Activated T-helper 1 cell treated with anti-CD3 and anti-CD28 coated beads, Interleukin-12 subunit alpha, Interleukin-12 subunit beta, Interleukin-2, Interleukin-4 antibody, amounts not matched to agents 30 ng/mL and 10 ng/mL and 1 ng/mL, durations not matched to agents 14 hours and 24 hours and 36 hours (primary cell): ENCODE measurements around the gene RBM26. TPM values are rescaled to one million over a fixed set of nuclear protein-coding genes. Genes with fewer than 3 reads are reported as not detected.

Experiments
- DNase-seq: peaks from one replicate; pipeline ENCODE4 v3.0.0; 2021; ENCODE audit warnings: low spot score
- H3K27ac Mint-ChIP-seq: one replicate; pipeline ENCODE4 v1.8.0; 2021; ENCODE audit warnings: mild to moderate bottlenecking, mixed read lengths
- H3K27me3 Mint-ChIP-seq: one replicate; pipeline ENCODE4 v1.8.0; 2022; ENCODE audit warnings: mild to moderate bottlenecking, moderate library complexity, mixed read lengths; ENCODE audit not compliant: insufficient read depth
- H3K36me3 Mint-ChIP-seq: one replicate; pipeline ENCODE4 v1.8.0; 2021; ENCODE audit warnings: low read depth, mixed read lengths
- H3K4me1 Mint-ChIP-seq: one replicate; pipeline ENCODE4 v1.8.0; 2021; ENCODE audit warnings: low read depth, mixed read lengths
- H3K4me3 Mint-ChIP-seq: one replicate; pipeline ENCODE4 v1.8.0; 2021; ENCODE audit warnings: mild to moderate bottlenecking, moderate library complexity, mixed read lengths
- H3K9me3 Mint-ChIP-seq: one replicate; pipeline ENCODE4 v1.8.0; 2021; ENCODE audit warnings: mixed read lengths
- intact Hi-C: fragments of 100-400 bp; cut with micrococcal nuclease; formaldehyde crosslinking; loops from one replicate; pipeline ENCODE4 v1.15.1; 2024
- total RNA-seq: library from RNA; stranded (reverse); gene quantifications from 2 replicates; pipeline ENCODE4 v1.2.3, GENCODE V29; 2022

The RBM26 gene
- total RNA-seq, 1 donor from 2014 or later = 99.3 TPM

DNA sequence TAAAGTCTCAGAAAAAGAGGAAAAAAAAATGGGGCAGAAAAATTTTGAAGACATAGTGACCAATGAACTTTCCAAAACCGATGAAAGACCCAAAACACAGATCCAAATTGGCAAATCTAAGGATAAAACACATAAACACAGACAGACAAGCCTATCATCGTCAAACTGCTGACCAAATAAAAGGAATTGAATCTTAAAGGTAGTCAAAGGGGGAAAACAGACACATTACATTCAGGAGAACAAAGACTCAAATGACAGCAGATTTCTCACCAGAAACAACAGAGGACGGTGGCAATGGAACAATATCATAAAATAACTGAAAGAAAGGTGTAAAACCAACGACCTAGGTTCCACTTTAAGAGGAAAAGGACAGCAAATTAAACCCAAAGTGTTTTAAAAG, 10.2 kb downstream of the RBM26 start:
- H3K27me3 Mint-ChIP-seq = no peaks in the 10 kb centered on the region
- intact Hi-C loops = no loop called here

DNA sequence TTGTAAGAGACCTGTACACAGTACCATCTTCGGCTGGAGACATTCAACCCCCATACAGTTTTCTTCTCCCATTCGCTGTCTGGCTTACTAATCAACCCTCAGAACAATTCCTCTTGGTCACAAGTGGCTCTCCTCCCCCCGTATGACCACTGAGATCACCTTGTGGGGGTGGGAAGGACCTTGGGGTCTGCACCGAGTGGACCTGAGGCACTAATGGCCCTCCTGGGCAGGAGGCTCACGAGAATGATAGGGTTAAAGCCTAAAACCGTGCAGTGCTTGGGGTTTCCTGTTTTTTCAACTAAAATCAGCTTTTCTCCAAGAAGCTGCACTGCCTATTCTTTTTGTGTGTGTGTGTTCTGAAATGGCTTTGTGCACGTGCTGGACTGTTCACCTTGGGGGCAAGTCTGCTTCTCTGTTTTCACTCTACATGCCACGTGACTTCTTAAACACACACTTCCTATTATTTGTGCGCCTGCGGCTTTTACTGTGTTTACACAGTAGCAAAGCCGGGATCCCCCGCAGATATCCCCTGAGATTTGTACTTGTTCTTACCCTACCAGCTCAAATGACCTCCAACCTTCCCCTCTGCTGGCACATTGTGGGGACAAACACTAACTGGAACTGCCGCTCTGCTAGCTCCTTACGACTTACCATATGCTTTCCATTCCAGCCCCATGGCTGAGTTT, 12.3 kb downstream of the RBM26 start:
- peak overlapping the region; percentile 60 for H3K27ac Mint-ChIP-seq
- H3K4me3 Mint-ChIP-seq = peak overlapping the region; percentile 64
- peaks cover 37% of the 10 kb centered on the region for H3K36me3 Mint-ChIP-seq
- peaks cover 62% of the 10 kb centered on the region for H3K4me1 Mint-ChIP-seq
- intact Hi-C loops = loop anchor here (1.0 to 2.0 kb wide), 5 partner anchors 8 to 199 kb away; partner anchors contain the start of gene NDFIP2
- H3K27me3 Mint-ChIP-seq = no peaks in the 10 kb centered on the region
- DNase-seq = no peak
- H3K9me3 Mint-ChIP-seq = peaks cover 7% of the 10 kb centered on the region

More for the DNA sequence above, 10.2 kb downstream of the RBM26 start:
- peaks cover 48% of the 10 kb centered on the region for H3K36me3 Mint-ChIP-seq
- H3K9me3 Mint-ChIP-seq = peaks cover 7% of the 10 kb centered on the region
- peak overlapping the region; percentile 42 for H3K27ac Mint-ChIP-seq
- no peak overlapping the region for H3K4me3 Mint-ChIP-seq
- DNase-seq = no peak
- peaks cover 59% of the 10 kb centered on the region for H3K4me1 Mint-ChIP-seq

DNA sequence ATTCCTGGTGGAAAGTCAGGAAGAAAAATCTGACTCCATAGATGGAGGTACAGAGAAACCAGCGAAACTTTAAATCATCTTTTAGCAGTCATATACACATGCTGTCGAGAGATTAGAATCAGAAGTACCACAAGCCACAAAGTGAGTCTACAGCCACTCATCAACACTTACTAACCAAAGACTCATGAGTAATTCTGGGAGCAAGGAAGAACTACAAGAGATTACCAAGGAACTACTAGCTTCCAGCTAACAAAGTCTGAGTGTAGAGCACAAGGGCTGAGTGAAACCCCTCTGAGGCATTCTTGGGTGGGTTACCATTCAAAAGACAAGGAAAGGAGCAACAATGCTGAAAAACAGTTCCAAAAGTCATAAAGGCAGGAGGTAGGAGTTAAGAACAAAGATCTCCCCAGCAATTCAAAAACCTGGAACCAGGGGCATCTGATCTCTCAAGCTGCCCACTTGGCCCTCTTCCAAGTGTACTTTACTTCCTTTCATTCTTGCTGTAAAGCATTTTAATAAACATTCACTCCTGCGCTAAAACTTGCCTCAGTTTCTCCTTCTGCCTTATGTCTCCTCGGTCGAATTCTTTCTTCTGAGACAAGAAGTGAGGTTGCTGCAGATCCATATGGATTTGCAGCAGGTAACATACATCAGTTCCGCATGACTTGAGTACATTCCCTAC, 13.0 kb downstream of the RBM26 start:
- intact Hi-C loops = loop anchor here (1.0 to 2.0 kb wide), 5 partner anchors 8 to 198 kb away; partner anchors contain the start of gene NDFIP2
- H3K27ac Mint-ChIP-seq = peak overlapping the region; percentile 63
- H3K36me3 Mint-ChIP-seq = peaks cover 32% of the 10 kb centered on the region
- H3K4me1 Mint-ChIP-seq = peaks cover 61% of the 10 kb centered on the region
- H3K4me3 Mint-ChIP-seq = peak overlapping the region; percentile 64
- H3K27me3 Mint-ChIP-seq = no peaks in the 10 kb centered on the region
- peaks cover 7% of the 10 kb centered on the region for H3K9me3 Mint-ChIP-seq
- peak; percentile 29 for DNase-seq

DNA sequence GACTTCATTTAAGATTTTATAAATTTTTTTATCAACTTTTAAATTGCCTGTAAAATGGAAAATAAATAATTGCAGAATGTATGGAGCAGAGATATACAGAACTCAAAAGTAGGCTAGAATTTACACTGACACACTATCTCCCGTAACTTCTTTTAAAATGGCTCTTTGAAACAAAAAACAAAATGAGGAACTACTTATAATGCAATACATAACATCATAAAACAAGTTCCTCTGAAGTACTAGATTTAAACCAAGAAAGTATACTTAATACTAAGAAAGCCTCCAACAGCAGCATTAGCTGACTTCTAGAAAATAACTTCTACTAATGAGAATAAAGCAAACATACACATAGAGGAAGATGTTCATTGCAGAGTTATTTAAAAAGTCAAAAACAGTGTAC, 17.0 kb downstream of the RBM26 start:
- no peak overlapping the region for H3K4me3 Mint-ChIP-seq
- no peaks in the 10 kb centered on the region for H3K27me3 Mint-ChIP-seq
- no peak overlapping the region for H3K27ac Mint-ChIP-seq
- no peak for DNase-seq
- peaks cover 69% of the 10 kb centered on the region for H3K4me1 Mint-ChIP-seq
- H3K36me3 Mint-ChIP-seq = peaks cover 9% of the 10 kb centered on the region
- intact Hi-C loops = loop anchor here (5.0 kb wide), 2 partner anchors 42 to 1652 kb away; no protein-coding TSS in a partner anchor
- no peaks in the 10 kb centered on the region for H3K9me3 Mint-ChIP-seq

DNA sequence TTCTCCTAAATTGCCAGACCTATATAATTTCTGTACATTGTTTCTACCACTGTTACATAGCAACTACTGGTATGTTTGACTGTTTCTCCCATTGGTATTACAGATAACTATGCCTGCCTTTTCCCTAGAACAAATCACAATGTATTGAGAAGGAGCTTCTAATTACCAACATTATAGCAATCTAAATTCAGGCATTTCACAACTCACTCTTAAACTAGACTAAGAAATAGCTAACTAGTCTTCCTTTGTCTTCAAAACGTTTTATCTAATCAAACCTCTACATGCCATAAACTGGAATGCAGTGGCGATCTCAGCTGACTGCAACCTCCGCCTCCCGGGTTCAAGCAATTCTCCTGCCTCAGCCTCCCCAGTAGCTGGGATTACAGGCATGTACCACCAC, 18.2 kb downstream of the RBM26 start:
- no peak for DNase-seq
- H3K36me3 Mint-ChIP-seq = peaks cover 11% of the 10 kb centered on the region
- intact Hi-C loops = loop anchor here (5.0 kb wide), 2 partner anchors 41 to 1651 kb away; no protein-coding TSS in a partner anchor
- H3K4me3 Mint-ChIP-seq = no peak overlapping the region
- no peaks in the 10 kb centered on the region for H3K9me3 Mint-ChIP-seq
- H3K4me1 Mint-ChIP-seq = peaks cover 65% of the 10 kb centered on the region
- H3K27me3 Mint-ChIP-seq = no peaks in the 10 kb centered on the region
- no peak overlapping the region for H3K27ac Mint-ChIP-seq

DNA sequence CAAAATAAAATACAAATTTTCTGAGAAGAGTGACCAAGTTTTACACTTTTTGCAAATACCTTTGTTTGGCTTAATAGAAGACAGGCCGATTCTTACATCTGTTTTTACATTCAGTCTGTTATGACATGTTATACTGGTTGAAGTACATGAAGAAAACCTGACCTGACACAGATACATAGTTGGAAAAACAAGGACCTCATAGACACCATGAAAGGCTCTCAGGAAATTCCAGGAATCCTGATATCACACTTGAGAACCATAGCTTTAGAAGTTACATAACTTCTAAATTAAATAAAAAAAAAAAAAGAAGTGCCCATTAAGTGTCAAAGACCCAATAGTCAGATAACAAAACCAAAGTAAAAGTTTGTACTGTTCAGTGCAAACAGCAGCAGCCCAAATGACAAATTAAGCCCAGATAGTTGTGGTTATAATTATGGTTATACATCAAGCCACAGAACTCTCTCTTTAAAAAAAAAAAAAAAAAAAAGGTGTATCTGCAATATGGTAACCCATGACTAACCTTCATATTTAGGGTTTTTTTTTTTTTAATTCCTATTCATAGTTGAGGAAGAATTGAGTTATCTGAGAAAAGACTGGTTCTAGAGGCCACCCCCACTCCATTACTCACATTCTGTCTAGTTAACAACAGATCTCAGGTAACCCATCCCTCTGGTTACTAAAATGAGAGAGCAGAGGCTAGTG, 19.8 kb downstream of the RBM26 start:
- no peaks in the 10 kb centered on the region for H3K9me3 Mint-ChIP-seq
- H3K27ac Mint-ChIP-seq = no peak overlapping the region
- DNase-seq = no peak
- peaks cover 16% of the 10 kb centered on the region for H3K36me3 Mint-ChIP-seq
- no peak overlapping the region for H3K4me3 Mint-ChIP-seq
- no peaks in the 10 kb centered on the region for H3K27me3 Mint-ChIP-seq
- intact Hi-C loops = loop anchor here (1.0 to 5.0 kb wide), 5 partner anchors 26 to 1649 kb away; partner anchors contain the start of gene NDFIP2
- peaks cover 69% of the 10 kb centered on the region for H3K4me1 Mint-ChIP-seq

DNA sequence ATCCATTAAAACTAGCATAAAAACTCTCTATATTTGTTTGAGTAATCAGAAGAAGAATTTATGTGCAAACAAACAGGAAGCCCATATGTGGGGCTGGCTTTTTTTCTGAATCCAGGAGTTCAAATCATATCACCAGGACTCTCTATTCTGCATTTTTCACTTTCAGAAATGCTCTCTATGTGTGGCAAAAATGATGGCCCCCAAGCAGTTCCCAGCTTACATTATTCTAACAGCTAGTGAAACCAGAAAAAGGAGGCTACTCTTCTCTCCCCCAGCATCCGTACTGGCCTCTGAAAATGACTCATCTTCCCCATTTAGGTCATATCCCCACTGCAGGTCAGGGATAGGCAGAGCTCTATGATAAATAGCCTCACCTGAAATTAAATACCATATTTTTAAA, 20.4 kb downstream of the RBM26 start:
- H3K9me3 Mint-ChIP-seq = no peaks in the 10 kb centered on the region
- H3K27ac Mint-ChIP-seq = no peak overlapping the region
- peaks cover 18% of the 10 kb centered on the region for H3K36me3 Mint-ChIP-seq
- DNase-seq = no peak
- H3K27me3 Mint-ChIP-seq = no peaks in the 10 kb centered on the region
- peak overlapping the region; percentile 34 for H3K4me3 Mint-ChIP-seq
- intact Hi-C loops = loop anchor here (1.0 to 5.0 kb wide), 6 partner anchors 8 to 1648 kb away; partner anchors contain the start of gene NDFIP2
- H3K4me1 Mint-ChIP-seq = peaks cover 72% of the 10 kb centered on the region

DNA sequence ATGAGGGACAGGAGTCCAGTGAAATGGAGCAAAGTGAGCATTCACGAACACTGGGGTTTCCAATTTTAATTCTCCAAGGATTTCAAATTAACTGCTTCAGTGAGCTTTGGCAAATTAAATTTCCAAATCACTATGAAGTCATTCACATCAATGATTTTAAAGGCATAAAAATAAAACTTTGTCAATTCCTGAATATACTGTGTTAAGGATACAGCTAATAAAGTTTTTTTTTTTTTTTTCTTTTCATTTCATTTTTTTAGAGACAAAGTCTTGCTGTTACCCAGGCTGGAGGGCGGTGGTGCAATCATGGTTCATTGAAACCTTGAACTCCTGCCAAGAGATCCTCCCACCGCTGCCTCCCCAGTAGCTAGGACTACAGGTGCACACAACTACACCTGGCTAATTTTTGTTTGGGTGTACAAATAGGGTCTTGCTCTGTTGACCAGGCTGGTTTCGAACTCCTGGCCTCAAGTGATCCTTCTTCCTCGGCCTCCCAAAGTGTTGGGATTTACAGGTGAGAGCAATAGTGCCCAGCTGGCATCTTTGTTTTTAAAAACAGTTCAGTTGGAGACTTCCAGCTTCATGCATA, 21.9 kb downstream of the RBM26 start:
- peaks cover 74% of the 10 kb centered on the region for H3K4me1 Mint-ChIP-seq
- no peak for DNase-seq
- peaks cover 26% of the 10 kb centered on the region for H3K36me3 Mint-ChIP-seq
- H3K4me3 Mint-ChIP-seq = no peak overlapping the region
- H3K9me3 Mint-ChIP-seq = no peaks in the 10 kb centered on the region
- no peaks in the 10 kb centered on the region for H3K27me3 Mint-ChIP-seq
- intact Hi-C loops = no loop called here
- no peak overlapping the region for H3K27ac Mint-ChIP-seq

DNA sequence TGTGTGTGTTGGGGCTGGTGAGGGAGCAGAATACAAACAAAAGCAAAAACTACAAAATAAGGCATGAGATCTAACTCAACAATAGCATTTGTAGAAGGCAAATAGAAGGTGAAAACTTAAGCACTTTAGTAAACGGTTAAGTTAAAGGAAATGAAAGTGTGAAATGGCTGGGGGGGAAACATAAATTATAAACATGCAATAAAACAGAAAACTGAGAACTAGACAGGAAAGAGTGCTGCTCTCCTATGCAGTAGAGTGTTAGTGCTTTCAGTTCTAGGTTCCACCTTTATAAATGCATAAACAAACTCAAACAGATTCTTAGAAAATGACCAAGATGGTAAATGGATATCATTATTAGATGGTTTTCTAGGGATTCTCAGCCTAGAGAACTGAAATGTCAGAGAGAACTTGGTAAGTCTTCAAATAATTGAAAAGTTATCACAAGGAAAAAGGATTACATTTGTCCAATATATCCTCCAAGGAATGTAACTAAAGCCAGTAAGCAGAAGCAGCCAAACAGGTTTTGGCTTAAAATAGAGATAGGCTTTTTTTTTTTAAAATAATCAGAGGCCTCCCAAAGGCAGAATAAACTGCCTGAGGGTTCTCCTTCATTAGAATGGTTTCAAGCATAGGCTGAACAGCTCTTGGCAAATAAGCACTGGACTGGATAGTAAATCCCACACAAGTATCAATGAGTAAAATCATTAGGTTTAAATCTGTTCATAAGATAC, 23.3 kb downstream of the RBM26 start:
- Mint-ChIP-seq H3K27me3 (no peaks in the 10 kb centered on the region), H3K36me3 (peaks cover 29% of the 10 kb centered on the region), H3K9me3 (no peaks in the 10 kb centered on the region), H3K27ac (peak overlapping the region; percentile 47), H3K4me1 (peaks cover 62% of the 10 kb centered on the region), H3K4me3 (peak overlapping the region; percentile 63)
- intact Hi-C loops = loop anchor here (2.0 kb wide), 1 partner anchor 62 kb away; no protein-coding TSS in a partner anchor
- DNase-seq = no peak

DNA sequence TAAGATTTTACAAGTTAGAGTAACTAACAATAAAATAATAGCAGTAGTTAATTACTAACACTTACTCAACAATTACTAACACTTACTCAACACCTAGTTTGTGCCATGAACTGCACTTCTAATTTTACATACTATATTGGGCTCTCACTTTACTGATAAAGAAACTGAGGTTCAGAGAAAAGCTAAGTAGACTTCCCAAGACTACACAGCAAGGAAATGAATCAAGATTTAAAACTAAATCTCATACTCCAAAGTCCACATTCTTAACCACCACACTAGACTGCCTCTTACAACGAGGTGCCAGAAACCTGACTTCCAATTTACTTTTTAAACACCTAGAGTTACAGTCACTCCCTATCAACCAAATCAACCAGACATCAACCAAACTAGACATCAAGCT, 25.1 kb downstream of the RBM26 start:
- Mint-ChIP-seq H3K36me3 (peaks cover 35% of the 10 kb centered on the region), H3K9me3 (no peaks in the 10 kb centered on the region), H3K27me3 (no peaks in the 10 kb centered on the region), H3K4me1 (peaks cover 48% of the 10 kb centered on the region), H3K4me3 (no peak overlapping the region), H3K27ac (no peak overlapping the region)
- intact Hi-C loops = no loop called here
- DNase-seq = no peak

DNA sequence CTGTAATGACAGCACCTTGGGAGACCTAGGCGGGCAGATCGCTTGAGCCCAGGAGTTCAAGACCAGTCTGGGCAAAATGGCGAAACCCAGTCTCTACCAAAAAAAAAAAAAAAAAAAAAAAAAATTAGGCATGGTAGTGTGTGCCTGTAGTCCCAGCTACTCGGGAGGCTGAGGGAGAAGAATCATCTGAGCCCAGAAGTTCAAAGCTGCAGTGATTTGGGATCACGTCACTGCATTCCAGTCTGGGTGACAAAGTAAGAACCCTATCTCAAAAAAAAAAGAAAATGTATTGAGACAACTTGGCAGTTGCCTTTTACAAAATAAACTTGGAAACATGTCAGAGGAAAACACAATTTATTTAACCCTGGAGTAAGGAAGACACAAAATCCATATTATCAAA, 26.8 kb downstream of the RBM26 start:
- intact Hi-C loops = no loop called here
- no peak overlapping the region for H3K27ac Mint-ChIP-seq
- no peaks in the 10 kb centered on the region for H3K27me3 Mint-ChIP-seq
- H3K9me3 Mint-ChIP-seq = no peaks in the 10 kb centered on the region
- no peak overlapping the region for H3K4me3 Mint-ChIP-seq
- H3K36me3 Mint-ChIP-seq = peaks cover 37% of the 10 kb centered on the region
- DNase-seq = no peak
- H3K4me1 Mint-ChIP-seq = peaks cover 43% of the 10 kb centered on the region

DNA sequence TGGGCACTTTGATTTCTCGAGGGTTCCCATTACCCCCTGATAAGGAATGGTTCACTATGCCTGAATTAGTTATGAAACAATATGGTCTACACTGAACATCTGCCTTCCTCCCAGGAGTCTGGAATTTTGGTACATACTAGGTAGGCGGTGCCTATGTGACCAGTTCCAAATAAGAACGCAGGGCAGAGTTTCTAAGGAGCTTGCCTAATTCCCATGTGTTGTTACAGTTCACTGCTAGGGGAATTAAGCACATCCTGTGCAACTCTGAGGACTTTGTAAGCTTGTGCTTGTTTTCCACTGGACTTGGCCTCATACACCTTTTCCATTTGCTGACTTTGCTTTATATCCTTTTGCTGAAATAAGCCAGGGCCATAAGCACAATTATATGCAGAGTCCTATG, 29.2 kb downstream of the RBM26 start:
- H3K27ac Mint-ChIP-seq = no peak overlapping the region

More for the DNA sequence above, 29.2 kb downstream of the RBM26 start:
- Mint-ChIP-seq H3K4me3 (no peak overlapping the region), H3K36me3 (peaks cover 27% of the 10 kb centered on the region), H3K9me3 (no peaks in the 10 kb centered on the region), H3K4me1 (peaks cover 27% of the 10 kb centered on the region), H3K27me3 (no peaks in the 10 kb centered on the region)
- intact Hi-C loops = no loop called here
- DNase-seq = no peak
